HG02852 (cell line): ENCODE measurements around the gene BIRC6.
"Not testable (repeated sequence)": the region's sequence is repeated elsewhere in the genome, so short reads cannot be mapped to it uniquely, and the experiment has no call there.

Source experiments
- ATAC-seq: cut with Tn5 transposase; IDR thresholded peaks from one replicate; pipeline ENCODE4 v1.9.1; 2021; ENCODE audit warnings: mild to moderate bottlenecking, moderate library complexity; ENCODE audit not compliant: unreplicated experiment

The BIRC6 gene

DNA sequence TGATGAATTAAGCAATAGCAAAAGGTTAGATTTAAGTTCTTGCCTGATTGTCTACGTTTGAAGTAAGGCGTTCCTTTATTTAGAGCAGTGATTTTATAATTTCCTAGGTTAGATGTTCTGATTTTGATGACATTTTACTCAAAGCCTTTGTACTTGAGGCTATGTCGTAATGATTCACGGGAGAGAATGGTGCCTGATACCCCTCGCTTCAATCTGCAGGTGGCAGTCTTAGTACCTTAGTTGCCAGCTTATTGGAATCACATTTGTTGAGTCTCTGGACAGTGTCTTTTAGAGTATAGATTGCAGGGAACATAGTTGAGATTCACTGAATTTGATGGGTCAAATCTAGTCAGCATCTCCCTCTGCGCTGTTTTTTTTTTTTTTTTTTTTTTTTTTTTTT is 89.5 kb downstream of the BIRC6 start:
- no peak for ATAC-seq

DNA sequence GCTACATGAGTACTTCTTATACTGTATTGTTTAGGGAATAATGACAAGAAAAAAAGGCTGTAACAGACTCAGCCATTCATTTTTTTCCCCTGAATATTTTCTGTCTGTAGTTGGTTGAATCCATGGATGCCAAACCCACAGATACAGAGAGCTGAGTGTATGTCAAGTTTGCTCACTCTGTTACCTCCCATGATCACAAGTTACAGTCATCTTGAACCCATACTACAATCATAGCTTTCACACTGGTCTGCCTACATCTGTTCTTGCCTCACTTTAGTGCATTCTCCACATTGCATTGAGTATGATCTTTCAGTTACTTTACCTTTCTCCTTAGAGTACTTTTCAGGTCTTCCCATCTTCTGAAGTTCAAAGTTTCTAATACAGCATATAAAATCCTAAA is 94.0 kb downstream of the BIRC6 start:
- no peak for ATAC-seq

DNA sequence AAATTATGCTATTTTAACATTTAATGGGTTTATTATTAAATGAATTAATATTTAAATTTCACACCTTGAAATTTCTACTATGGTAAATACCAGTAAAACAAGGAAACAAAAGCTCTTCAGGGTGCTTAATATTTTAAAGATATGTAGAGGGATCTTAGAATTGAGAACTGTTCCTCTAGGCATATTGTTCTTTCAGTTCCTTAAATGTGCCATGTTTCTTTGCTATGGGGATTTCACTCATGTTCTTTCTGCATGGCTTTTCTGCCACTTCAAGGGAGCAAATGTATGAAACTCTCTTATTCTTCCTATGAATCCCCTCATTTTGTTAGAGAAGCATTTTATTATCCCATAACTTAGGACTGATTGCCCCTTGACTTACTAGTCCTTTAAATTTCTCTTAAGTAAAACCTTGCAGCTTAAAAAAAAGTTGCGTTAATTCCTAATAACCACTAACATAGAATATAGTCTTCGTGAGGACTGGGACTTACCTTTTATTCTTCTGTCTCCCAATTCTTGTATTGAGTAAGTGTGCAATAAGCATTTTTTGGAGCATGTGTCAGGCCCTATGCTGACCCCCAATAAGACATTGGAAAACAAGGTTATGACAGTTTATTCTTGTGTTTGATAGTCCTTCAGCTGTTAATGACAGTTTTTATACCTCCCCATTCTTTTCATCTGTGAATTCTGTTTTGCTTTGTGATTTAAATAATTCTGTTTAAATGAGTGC is 95.7 kb downstream of the BIRC6 start:
- no peak for ATAC-seq

DNA sequence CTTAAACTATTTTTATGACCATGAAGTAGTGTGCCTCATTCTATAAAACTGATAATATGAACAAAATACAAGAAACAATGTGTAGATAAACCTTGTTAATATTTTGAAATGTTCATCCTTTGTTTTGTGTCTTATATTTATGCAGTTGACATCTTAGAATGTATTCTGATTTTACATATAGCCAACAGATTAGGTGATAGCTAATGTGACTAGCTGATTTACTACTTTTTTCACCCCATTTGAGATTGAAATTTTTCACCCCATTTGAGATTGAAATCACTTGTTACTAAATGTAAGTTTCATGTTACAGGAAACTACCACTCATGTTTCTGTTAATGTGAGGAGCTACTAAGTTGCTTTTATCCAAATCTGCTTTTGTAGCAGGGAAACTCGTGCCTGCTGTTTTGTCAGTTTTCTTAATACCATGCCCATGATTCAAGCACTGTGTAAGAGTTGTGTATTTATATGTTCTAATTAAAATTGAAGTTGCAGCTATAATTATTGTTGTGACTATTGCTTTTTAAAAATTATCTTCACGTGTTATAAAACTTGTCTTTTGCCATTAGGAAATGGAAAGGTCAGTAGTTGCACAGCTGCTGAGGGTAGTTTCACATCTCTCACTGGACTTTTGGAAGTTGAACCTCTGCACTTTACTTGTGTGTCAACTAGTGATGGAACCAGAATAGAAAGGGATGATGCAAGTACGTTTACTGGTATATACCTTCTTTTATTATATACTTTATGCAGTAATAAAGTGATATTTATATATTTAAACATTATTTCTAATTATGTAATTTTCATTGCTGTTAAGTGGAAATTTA is 96.6 kb downstream of the BIRC6 start:
- no peak for ATAC-seq

DNA sequence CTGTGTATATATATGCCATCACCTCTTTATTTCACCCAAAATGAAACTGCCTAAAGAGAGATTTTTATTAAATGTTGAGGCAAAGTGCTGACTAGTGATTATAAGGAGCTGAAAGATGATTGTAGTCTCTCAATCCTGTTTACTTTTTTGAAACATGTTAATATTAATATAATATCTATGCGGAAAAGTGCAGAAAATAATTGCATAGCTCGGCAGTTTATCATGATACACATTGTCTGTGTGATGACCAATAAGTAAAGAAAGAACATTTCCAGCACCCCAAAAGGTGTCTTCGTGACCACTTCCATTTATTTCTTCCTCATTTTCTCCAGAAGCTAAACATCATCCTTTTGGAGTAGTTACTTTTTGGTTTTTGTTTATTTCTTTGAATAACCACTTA is 99.0 kb downstream of the BIRC6 start:
- ATAC-seq = no peak

DNA sequence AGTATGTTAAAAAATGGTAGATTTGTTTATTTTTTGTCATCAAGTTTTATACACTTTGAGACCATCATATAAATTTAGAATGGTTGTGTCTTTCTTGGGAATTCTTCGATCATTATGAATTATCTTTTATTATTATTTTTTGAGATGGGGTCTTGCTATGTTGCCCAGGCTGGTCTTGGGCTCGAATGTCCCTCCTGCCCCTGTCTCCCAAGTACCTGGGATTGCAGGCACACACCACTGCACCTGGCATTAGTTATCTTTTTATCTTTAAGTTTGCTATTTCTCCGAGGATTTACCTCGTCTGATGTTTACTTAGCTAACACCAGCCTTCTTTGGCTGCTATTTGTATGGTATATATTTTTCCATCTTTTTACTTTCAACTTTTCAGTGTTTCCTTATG is 100.0 kb downstream of the BIRC6 start:
- ATAC-seq = no peak

DNA sequence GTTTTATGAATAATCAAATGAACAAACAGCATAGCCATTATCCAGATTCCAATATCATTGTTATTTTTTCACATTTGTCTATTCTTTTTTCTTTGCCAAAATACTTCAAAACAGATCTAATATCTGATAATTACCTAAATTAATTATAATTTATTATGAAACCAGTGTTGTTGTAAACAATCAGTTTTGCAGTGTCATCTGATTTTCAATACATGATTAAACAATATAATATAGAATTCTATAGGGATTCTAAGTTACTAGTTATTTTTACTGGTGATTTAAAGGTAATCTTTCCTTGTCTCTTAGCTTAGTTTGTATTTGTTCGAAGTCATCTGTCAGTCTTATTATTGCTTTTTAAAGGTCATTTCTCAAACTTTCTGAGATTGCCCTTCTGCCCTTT is 101.0 kb downstream of the BIRC6 start:
- ATAC-seq = no peak

DNA sequence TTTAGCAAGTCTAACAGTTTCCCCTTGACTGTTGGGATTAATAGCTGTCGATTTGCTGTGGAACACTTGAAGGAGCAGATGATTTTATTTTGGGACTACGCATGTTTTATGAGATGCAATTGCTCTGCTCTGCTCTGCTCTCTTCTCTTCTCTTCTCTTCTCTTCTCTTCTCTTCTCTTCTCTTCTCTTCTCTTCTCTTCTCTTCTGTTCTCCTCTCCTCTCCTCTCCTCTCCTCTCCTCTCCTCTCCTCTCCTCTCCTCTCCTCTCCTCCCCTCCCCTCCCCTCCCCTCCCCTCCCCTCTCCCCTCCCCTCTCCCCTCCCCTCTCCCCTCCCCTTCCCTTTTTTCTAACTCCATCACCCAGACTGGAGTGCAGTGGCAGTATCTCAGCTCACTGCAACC is 104.0 kb downstream of the BIRC6 start:
- not testable (repeated sequence) for ATAC-seq

DNA sequence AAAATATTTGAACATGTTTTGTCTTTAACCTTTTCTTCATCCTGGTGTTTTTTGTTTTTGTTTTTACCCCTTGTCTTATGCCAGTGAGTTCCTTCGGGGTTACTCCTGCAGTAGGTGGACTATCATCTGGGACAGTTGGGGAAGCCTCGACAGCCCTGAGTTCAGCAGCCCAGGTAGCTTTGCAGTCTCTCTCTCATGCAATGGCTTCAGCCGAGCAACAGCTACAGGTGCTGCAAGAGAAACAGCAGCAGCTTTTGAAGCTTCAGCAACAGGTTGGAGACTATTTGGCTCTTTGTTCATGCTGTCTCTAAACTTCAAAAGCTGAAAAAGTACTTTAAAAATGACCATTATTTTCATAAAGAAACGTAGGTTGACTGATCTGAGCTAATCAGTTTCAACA is 106.3 kb downstream of the BIRC6 start:
- ATAC-seq = no peak

DNA sequence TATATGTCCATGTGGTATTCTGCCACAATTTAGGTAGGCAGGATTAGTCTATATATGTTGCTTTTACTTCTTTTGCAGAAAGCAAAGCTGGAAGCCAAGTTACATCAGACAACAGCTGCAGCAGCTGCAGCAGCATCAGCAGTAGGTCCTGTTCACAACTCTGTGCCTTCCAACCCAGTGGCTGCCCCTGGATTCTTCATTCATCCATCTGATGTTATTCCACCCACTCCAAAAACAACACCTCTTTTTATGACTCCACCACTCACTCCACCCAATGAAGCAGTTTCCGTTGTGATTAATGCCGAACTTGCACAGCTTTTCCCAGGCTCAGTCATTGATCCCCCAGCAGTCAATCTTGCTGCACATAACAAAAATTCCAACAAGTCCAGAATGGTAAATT is 107.6 kb downstream of the BIRC6 start:
- ATAC-seq = no peak

DNA sequence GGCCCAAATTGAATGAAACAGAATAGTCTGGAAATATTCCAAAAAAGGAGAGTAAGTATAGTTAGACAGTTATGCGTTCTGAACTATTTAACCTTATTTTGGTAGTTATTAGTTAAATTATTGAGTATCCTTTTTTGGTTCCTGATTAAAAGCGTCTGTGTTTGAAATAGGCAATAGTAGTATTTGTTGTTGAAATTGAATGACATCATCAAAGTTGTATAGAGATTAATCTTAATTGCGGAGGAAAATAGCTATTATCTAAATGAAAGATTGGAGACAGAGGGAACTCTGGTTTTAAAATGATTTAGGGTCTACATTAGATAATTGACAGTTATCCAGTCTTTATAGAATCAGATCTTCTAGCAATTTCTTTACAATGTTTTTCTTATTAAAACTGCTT is 115.8 kb downstream of the BIRC6 start:
- ATAC-seq = no peak

DNA sequence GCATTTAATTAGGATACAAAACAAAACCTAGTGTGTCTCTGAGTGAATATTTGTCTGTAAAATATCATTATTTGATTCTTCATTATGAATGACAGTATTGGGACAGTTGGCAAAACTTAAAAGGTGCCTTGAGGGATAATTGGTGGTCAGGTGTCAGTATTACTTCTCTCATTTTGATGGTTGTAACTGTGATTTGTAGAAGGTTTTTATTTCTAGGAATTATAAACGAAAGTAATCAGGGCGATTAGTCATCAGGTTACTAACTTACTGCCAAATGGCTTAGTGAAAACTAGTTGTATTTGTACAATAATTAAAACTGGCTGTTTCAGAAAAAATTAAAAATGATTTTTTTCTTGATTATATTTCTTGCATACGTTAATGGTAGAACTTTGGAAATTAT is 117.6 kb downstream of the BIRC6 start:
- ATAC-seq = no peak

DNA sequence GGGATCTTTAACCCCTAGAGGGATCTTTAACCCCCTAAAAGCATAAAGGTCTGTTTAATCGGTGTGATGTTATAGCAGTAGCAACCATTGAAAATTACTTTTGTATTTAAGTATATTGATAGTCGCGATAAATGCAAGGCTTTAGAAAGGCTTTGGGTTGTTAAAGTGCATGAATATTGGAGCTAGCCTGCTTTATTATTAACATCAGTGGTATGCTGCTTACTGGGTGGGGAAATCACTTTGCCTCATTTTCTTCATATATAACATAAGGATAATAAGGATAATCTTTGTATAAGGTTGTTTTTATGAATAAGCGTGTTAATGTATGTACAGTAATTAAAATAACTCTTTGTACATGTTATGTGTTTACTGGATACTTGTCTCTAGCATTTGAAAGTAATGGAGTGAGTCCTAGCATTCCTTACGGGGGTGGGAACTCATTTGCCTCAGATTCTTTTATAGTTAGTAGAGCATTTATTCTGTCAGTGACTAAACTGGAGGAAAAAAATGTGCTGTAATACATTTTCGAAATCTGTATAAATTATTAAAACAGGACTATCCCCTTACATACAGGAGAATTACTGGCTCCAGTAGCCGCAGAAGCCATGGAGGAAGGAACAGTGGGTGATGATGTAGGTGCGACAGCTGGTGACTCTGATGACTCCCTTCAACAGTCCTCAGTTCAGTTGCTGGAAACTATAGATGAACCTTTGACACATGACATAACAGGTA is 122.2 kb downstream of the BIRC6 start:
- ATAC-seq = no peak

DNA sequence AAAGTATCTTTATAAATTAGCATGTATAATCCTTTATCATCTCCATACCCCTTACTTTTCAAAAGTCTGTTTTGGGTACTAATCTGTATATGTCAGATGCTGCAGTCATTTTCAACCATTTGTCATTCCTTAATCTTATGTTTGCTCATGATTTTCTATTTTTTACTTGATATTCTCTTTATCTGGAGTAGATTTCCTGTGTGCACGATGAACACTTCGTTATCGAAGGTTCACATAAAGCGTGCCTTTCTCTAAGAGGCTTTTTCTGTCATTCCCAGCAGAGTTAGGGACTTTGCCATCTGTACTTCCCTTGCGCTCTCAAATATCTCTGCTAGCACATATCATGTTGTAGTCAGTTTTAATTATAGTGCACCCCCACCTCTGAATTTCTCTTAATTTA is 123.2 kb downstream of the BIRC6 start:
- no peak for ATAC-seq

DNA sequence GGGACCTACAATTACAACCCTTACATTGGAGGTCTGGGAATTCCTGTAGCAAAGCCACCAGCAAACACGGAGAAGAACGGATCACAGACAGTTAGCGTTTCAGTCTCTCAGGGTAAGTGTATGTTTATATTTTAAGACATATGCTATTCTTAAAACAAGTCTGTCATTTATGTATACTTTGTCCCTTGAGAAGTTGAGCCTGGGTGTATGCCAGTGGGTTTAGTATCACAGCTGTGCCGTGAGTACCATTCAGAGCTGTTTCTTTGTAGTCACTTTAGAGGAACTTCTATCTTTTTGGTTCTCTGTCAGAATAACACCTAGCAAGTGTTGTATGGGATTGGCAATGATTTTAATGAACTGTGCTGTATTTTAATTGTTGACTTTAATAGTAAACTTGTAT is 125.6 kb downstream of the BIRC6 start:
- no peak for ATAC-seq

DNA sequence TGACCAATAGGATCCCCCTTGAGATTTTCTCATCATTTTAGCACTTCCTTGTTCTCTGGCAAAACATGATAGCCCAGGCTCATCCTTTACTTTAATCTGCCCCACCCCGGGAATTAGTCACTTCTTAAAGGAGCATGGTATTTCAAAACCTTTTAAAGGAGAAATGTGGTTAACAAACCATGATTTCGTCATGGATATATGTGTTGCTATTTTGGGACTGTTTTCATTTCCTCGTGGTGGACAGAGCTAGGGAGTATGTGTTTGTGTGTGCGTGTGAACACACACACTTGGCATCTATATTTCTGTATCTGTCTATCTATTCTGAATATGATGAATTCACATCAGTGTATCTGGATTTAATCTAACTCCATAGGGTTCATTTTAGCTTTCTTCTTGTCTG is 128.1 kb downstream of the BIRC6 start:
- no peak for ATAC-seq

DNA sequence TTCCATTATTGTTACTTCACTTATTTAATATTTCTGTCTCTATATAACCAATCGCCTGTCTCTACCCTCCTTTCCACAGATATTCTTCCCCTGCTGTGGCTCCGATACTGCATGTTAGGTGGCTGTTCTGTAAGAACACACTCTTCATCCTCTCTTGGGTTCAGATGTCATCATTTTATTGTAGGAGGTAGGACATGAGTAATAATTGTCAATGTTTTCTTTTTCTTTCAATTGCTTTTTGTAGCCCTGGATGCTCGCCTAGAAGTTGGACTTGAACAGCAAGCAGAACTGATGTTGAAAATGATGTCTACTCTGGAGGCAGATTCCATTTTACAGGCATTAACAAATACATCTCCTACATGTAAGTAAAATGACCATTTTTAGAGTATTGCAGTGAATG is 128.6 kb downstream of the BIRC6 start:
- no peak for ATAC-seq

DNA sequence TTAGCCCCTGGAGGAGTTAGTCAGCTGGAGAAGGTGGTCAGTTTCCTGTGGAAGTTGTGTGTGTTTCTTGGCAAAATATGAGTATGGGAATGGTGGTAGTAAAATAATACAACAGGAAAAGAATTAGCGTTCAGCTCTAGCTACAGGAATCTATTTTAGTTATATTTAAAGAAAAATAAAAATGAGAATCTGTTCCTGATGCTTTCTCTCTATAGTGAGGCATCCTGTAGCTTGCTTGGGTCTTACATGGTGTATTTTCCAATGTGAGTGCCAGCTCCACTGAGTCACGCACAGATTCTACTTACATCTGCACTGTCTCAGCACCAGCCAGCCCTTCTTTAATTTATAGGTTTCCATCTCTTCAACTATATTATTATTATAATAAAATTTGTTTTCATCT is 132.2 kb downstream of the BIRC6 start:
- ATAC-seq = no peak

DNA sequence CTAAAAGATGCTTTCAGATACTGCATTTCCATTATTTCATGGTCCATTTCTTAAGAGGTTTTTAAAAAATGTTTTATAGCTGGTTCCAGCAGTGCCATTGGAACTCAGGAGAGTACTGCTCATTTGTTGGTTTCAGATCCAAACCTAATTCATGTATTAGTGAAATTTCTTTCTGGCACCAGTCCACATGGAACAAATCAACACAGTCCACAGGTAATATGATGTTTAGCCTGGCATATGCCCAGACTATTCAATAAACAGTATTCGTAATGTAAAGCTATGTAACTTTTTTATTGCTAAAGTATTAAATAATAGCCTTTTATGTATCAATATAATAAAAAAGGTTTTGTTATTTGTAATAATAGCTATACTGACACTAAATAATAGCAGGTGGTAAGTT is 134.5 kb downstream of the BIRC6 start:
- no peak for ATAC-seq

DNA sequence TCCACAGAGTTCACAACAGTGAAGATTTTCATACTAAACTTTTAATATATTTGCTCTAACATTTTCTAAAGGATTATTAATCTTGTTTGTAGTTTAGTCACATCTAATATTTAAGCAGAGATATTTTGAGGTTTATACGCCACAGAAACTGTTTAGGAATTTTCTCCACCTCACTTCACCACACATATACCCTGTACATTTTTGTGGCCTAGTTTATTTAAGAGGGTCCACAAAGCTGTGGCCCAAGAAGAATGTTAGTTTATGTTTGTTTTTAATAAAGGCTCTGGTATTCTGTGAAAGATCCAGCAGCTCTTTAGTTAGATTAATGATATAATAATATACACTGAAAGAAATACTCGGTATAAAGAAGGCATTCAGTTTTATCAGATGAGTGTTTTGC is 138.3 kb downstream of the BIRC6 start:
- ATAC-seq = no peak

DNA sequence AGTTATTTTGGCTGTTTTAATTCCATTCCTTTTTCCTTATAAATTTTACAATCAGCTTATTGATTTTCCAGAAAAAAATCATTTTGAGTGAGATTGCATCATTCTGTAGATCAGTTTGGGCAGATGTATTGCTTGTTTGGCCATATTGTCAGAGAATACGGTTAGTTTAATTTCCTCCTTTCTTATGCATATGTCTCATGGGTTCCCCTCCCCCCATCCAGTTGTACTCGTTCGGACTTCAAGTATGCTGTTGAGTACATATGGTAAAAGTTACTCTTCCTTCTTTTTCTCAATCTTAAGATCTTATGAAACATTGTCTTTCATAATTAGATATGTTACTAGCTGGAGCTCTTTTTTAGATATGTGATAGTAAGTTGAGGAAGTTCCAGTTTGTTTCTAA is 139.8 kb downstream of the BIRC6 start:
- no peak for ATAC-seq

DNA sequence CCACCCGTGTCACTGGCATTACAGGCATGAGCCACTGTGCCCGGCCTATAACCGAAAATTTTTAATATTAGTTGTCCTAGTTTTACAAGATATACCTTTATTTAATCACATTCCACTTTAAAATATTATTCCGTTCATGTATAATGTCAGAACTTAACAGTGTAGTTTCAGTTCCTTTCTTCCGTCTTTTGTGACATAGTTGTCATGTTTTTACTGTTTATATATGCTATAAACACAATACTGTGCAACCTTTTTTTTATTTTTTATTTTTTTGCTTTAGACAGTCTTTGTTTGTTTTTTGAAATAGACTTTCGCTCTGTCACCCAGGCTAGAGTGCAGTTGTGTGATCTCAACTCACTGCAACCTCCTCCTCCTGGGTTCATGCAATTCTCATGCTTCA is 141.5 kb downstream of the BIRC6 start:
- ATAC-seq = no peak
